HepG2 (cell line): ENCODE results near the gene MICALL2. TPM values are rescaled to one million over a fixed set of nuclear protein-coding genes. Genes with fewer than 3 reads are reported as not detected.

Experiments
- ADNP ChIP-seq: sonication (generic); formaldehyde crosslinking; IDR thresholded peaks from 2 replicates; pipeline ENCODE4 v1.4.0; 2020; ENCODE audit warnings: missing genetic modification reagents
- AGO2 ChIP-seq: fragments of 200-400 bp; formaldehyde crosslinking; optimal IDR thresholded peaks from 2 replicates; pipeline ENCODE3; 2017; ENCODE audit warnings: mild to moderate bottlenecking, low read depth, low read length, moderate library complexity
- AHDC1 ChIP-seq: sonication (generic); formaldehyde crosslinking; IDR thresholded peaks from 2 replicates; pipeline ENCODE4 v1.5.1; 2020; ENCODE audit warnings: mild to moderate bottlenecking, missing genetic modification reagents, borderline replicate concordance
- ATF4 ChIP-seq, 2 experiments: fragments of 450-650 bp in 1 of 2; sonication (generic) in 1 of 2; formaldehyde crosslinking; IDR thresholded peaks; 2 replicates each; pipeline versions ENCODE4 v1.5.0 to v1.8.0; 2020 to 2022; ENCODE audit warnings: mild to moderate bottlenecking in 1 of 2, missing genetic modification reagents in 1 of 2
- CEBPG ChIP-seq: IDR thresholded peaks from 2 replicates; pipeline ENCODE4 v1.6.1; 2016
- E2F5 ChIP-seq: sonication (generic); formaldehyde crosslinking; conservative IDR thresholded peaks from 2 replicates; pipeline ENCODE4 v1.4.0; 2020; ENCODE audit warnings: missing genetic modification reagents
- FOXK1 ChIP-seq: sonication (generic); formaldehyde crosslinking; IDR thresholded peaks from 2 replicates; pipeline ENCODE4 v1.4.0; 2020; ENCODE audit warnings: low read depth, missing genetic modification reagents, borderline replicate concordance
- FOXO4 ChIP-seq: sonication (generic); formaldehyde crosslinking; conservative IDR thresholded peaks from 2 replicates; pipeline ENCODE4 v1.8.1; 2023; ENCODE audit warnings: missing genetic modification reagents
- HNRNPUL1 ChIP-seq: fragments of 200-400 bp; formaldehyde crosslinking; IDR thresholded peaks from 2 replicates; pipeline ENCODE4 v1.6.1; 2017; ENCODE audit warnings: low read depth, mild to moderate bottlenecking, low read length, moderate library complexity
- MED1 ChIP-seq: sonication (generic); formaldehyde crosslinking; IDR thresholded peaks from 2 replicates; pipeline ENCODE4 v1.4.0; 2020; ENCODE audit warnings: missing genetic modification reagents
- RFXAP ChIP-seq: sonication (generic); formaldehyde crosslinking; IDR thresholded peaks from 2 replicates; pipeline ENCODE4 v1.4.0; 2020; ENCODE audit warnings: missing genetic modification reagents, borderline replicate concordance
- SCMH1 ChIP-seq: sonication (generic); formaldehyde crosslinking; IDR thresholded peaks from 2 replicates; pipeline ENCODE4 v1.9.0; 2021; ENCODE audit warnings: missing genetic modification reagents, mild to moderate bottlenecking, borderline replicate concordance
- SRF ChIP-seq: IDR thresholded peaks from 2 replicates; pipeline ENCODE4 v1.6.1; 2011; ENCODE audit warnings: mild to moderate bottlenecking, low read depth, low read length, moderate library complexity
- SRSF9 ChIP-seq: fragments of 200-400 bp; formaldehyde crosslinking; IDR thresholded peaks from 2 replicates; pipeline ENCODE4 v1.6.1; 2018; ENCODE audit warnings: borderline replicate concordance, mild to moderate bottlenecking, low read depth, low read length; ENCODE audit not compliant: insufficient read depth, poor library complexity, severe bottlenecking
- STAT5B ChIP-seq: sonication (generic); formaldehyde crosslinking; IDR thresholded peaks from 2 replicates; pipeline ENCODE4 v1.4.0; 2020; ENCODE audit warnings: missing genetic modification reagents
- TBP ChIP-seq: sonication (generic); formaldehyde crosslinking; IDR thresholded peaks from 2 replicates; pipeline ENCODE4 v1.5.0; 2020; ENCODE audit warnings: missing genetic modification reagents
- ZNF234 ChIP-seq: sonication (generic); formaldehyde crosslinking; conservative IDR thresholded peaks from 2 replicates; pipeline ENCODE4 v1.5.1; 2020; ENCODE audit warnings: mild to moderate bottlenecking, missing genetic modification reagents
- ZNF276 ChIP-seq: sonication (generic); formaldehyde crosslinking; IDR thresholded peaks from 2 replicates; pipeline ENCODE4 v1.4.0; 2020; ENCODE audit warnings: mild to moderate bottlenecking, low read depth, missing genetic modification reagents
- ZNF724P ChIP-seq: sonication (generic); formaldehyde crosslinking; IDR thresholded peaks from 2 replicates; pipeline ENCODE4 v1.8.0; 2022; ENCODE audit warnings: missing genetic modification reagents, borderline replicate concordance
- ZSCAN22 ChIP-seq: sonication (generic); formaldehyde crosslinking; IDR thresholded peaks from 2 replicates; pipeline ENCODE4 v1.4.0; 2020; ENCODE audit warnings: mild to moderate bottlenecking, missing genetic modification reagents
- polyA plus RNA-seq, 8 experiments: library from polyadenylated mRNA; depleted of rRNA in 3 of 8; stranded (reverse) in 7 of 8; unstranded in 1 of 8; fragments of >200 nt; fragmentation: Illumina TruSeq in 4 of 8; extraction: Trizol in 4 of 8; gene quantifications; 2 replicates each; pipeline versions ENCODE4 v1.2.1 to v1.2.3, GENCODE V29; 2011 to 2016; ENCODE audit warnings: low read depth in 4 of 8, missing spikeins in 1 of 8, mixed read lengths in 1 of 8; ENCODE audit not compliant: insufficient read depth in 1 of 8
- total RNA-seq, 5 experiments: library from RNA; depleted of rRNA; stranded (reverse); fragments of >200 nt; fragmentation: Illumina TruSeq; extraction: Trizol; gene quantifications; 2 replicates each; pipeline ENCODE4 v1.2.3, GENCODE V29; 2016; ENCODE audit warnings: low read depth in 1 of 5

Gene MICALL2
- total and polyA plus RNA-seq, 2 of the 13 experiments (the other 11 are each of a cell fraction or from before 2014, with no cell fraction given): 5.8 to 12.4 TPM

GRCh38 chr7:1428941-1429501, 30.2 kb downstream of the MICALL2 start (continued):
- TF ChIP-seq AHDC1 (CRISPR knock-in tag) (no peak), SCMH1 (CRISPR knock-in tag) (no peak), ZNF234 (no peak), ADNP (peak; percentile 35; the same call in 1 of the 2 replicates), FOXO4 (CRISPR knock-in tag) (no peak), MED1 (CRISPR knock-in tag) (0 out of 2 replicates have a peak, but pooled peaks have one; percentile 13), ZNF276 (CRISPR knock-in tag) (no peak), E2F5 (CRISPR knock-in tag) (no peak), TBP (CRISPR knock-in tag) (no peak), HNRNPUL1 (no peak), FOXK1 (CRISPR knock-in tag) (no peak), CEBPG (CRISPR knock-in tag) (no peak), AGO2 (no peak), STAT5B (CRISPR knock-in tag) (no peak), ZSCAN22 (CRISPR knock-in tag) (no peak), ATF4 (CRISPR knock-in tag; IDR thresholded peaks at IDR 0.05) (no peak), ZNF724P (CRISPR knock-in tag) (no peak), SRF (peak; percentile 39; the same call in 1 of the 2 replicates), RFXAP (CRISPR knock-in tag) (no peak), SRSF9 (no peak)
